GM06990 (cell line): ENCODE results near the gene VWA3B.
"Not testable (repeated sequence)": the region's sequence is repeated elsewhere in the genome, so short reads cannot be mapped to it uniquely, and the experiment has no call there.

ENCODE experiments used
- DNase-seq: peaks from one replicate; pipeline ENCODE4 v3.0.0-alpha.2; 2011; ENCODE audit not compliant: insufficient read length; ENCODE audit errors: extremely low read depth
- H3K27me3 ChIP-seq: replicated peaks from 2 replicates; pipeline ENCODE4 v1.6.0; 2011; ENCODE audit warnings: low read length; ENCODE audit not compliant: control insufficient read depth, insufficient read depth
- H3K36me3 ChIP-seq: 2 replicates; pipeline ENCODE4 v1.5.1; 2011; ENCODE audit warnings: low read length; ENCODE audit not compliant: control insufficient read depth, insufficient read depth
- H3K4me3 ChIP-seq: replicated peaks from 2 replicates; pipeline ENCODE4 v1.5.1; 2011; ENCODE audit warnings: low read depth, mild to moderate bottlenecking, control low read depth, low read length
- CTCF ChIP-seq: IDR thresholded peaks from 2 replicates; pipeline ENCODE4 v1.5.1; 2011; ENCODE audit warnings: low read length, control low read depth, mild to moderate bottlenecking, inconsistent platforms; ENCODE audit not compliant: insufficient read depth, poor library complexity, severe bottlenecking

The VWA3B gene

GRCh38 chr2:98122524-98122923 lies 35.6 kb downstream of the VWA3B start:
- H3K27me3 ChIP-seq = peaks cover under 1% of the 10 kb centered on the region; the same call in 1 of the 2 replicates
- no peak overlapping the region for H3K4me3 ChIP-seq
- no peak for TF ChIP-seq CTCF
- no peak for DNase-seq
- H3K36me3 ChIP-seq = no peaks in the 10 kb centered on the region

GRCh38 chr2:98123286-98123685 lies 36.3 kb downstream of the VWA3B start:
- no peak for DNase-seq
- TF ChIP-seq CTCF = no peak
- H3K27me3 ChIP-seq = peaks cover 2% of the 10 kb centered on the region; the same call in 1 of the 2 replicates

GRCh38 chr2:98126061-98126460 lies 39.1 kb downstream of the VWA3B start:
- no peak for TF ChIP-seq CTCF
- DNase-seq = no peak

More at GRCh38 chr2:98123286-98123685, 36.3 kb downstream of the VWA3B start:
- Histone ChIP-seq H3K36me3 (no peaks in the 10 kb centered on the region), H3K4me3 (no peak overlapping the region)

GRCh38 chr2:98127229-98127989 lies 40.4 kb downstream of the VWA3B start:
- DNase-seq = no peak
- H3K27me3 ChIP-seq = peaks cover 4% of the 10 kb centered on the region; the same call in 1 of the 2 replicates
- H3K36me3 ChIP-seq = no peaks in the 10 kb centered on the region
- H3K4me3 ChIP-seq = no peak overlapping the region
- no peak for TF ChIP-seq CTCF

More at GRCh38 chr2:98126061-98126460, 39.1 kb downstream of the VWA3B start:
- Histone ChIP-seq H3K4me3 (no peak overlapping the region), H3K27me3 (peaks cover 4% of the 10 kb centered on the region; the same call in 1 of the 2 replicates), H3K36me3 (no peaks in the 10 kb centered on the region)

GRCh38 chr2:98128556-98129109 lies 41.7 kb downstream of the VWA3B start:
- no peak for DNase-seq
- Histone ChIP-seq H3K27me3 (peaks cover 4% of the 10 kb centered on the region; the same call in 1 of the 2 replicates), H3K4me3 (no peak overlapping the region)

GRCh38 chr2:98130073-98130472 lies 43.1 kb downstream of the VWA3B start:
- DNase-seq, H3K27me3 ChIP-seq, H3K36me3 ChIP-seq, H3K4me3 ChIP-seq: not testable (repeated sequence)

More at GRCh38 chr2:98128556-98129109, 41.7 kb downstream of the VWA3B start:
- TF ChIP-seq CTCF = no peak
- H3K36me3 ChIP-seq = no peaks in the 10 kb centered on the region
